NCI-H2107 treated with DMSO at 0.1 percent for 48 hours (cell line): ENCODE data around the gene NRDC.
"Not testable (repeated sequence)": the region's sequence is repeated elsewhere in the genome, so short reads cannot be mapped to it uniquely, and the experiment has no call there.

Experiments used
- DNase-seq: peaks from one replicate; lab custom pipeline; 2025; ENCODE audit not compliant: unreplicated experiment; lab: John Stamatoyannopoulos, UW

The NRDC gene

GRCh38 chr1:51850420-51851223 lies 27.9 kb downstream of the NRDC start:
- peak; percentile 72 for DNase-seq

GRCh38 chr1:51847294-51847920 lies 31.1 kb downstream of the NRDC start:
- no peak for DNase-seq

GRCh38 chr1:51843948-51844347 lies 34.6 kb downstream of the NRDC start:
- DNase-seq: no peak

- DNase-seq: peak; percentile 19
Observed at GRCh38 chr1:51842261-51842660, 36.3 kb downstream of the NRDC start.

GRCh38 chr1:51840743-51841461 lies 37.6 kb downstream of the NRDC start:
- no peak for DNase-seq

GRCh38 chr1:51840182-51840581 lies 38.3 kb downstream of the NRDC start:
- DNase-seq: no peak

GRCh38 chr1:51839094-51839493 lies 39.4 kb downstream of the NRDC start:
- no peak for DNase-seq

- no peak for DNase-seq
Observed at GRCh38 chr1:51837243-51837642, 41.3 kb downstream of the NRDC start.

- DNase-seq: no peak
Observed at GRCh38 chr1:51833700-51834099, 44.8 kb downstream of the NRDC start.

- DNase-seq: no peak
Observed at GRCh38 chr1:51829058-51829457, 49.5 kb downstream of the NRDC start.

GRCh38 chr1:51819810-51820209 lies 58.7 kb downstream of the NRDC start:
- DNase-seq: no peak

GRCh38 chr1:51819021-51819420 lies 59.5 kb downstream of the NRDC start:
- not testable (repeated sequence) for DNase-seq

- no peak for DNase-seq
Observed at GRCh38 chr1:51818487-51818886, 60.0 kb downstream of the NRDC start.

- DNase-seq: no peak
Observed at GRCh38 chr1:51814513-51814912, 64.0 kb downstream of the NRDC start.

- DNase-seq: no peak
Observed at GRCh38 chr1:51799372-51799771, 79.2 kb downstream of the NRDC start.

GRCh38 chr1:51794868-51795267 lies 83.7 kb downstream of the NRDC start:
- no peak for DNase-seq

- DNase-seq: no peak
Observed at GRCh38 chr1:51794260-51794659, 84.3 kb downstream of the NRDC start.

- no peak for DNase-seq
Observed at GRCh38 chr1:51792864-51793263, 85.7 kb downstream of the NRDC start.

- no peak for DNase-seq
Observed at GRCh38 chr1:51791888-51792287, 86.6 kb downstream of the NRDC start.

- no peak for DNase-seq
Observed at GRCh38 chr1:51790385-51790784, 88.1 kb downstream of the NRDC start.

- DNase-seq: no peak
Observed at GRCh38 chr1:51789342-51789741, 89.2 kb downstream of the NRDC start.

GRCh38 chr1:51788938-51789337 lies 89.6 kb downstream of the NRDC start:
- DNase-seq: no peak
